Breast epithelium (tissue), 4 donors: Measurements from ENCODE around the gene KRT15. TPM values are rescaled to one million over a fixed set of nuclear protein-coding genes. Genes with fewer than 3 reads are reported as not detected.
"Not testable (repeated sequence)": the region's sequence is repeated elsewhere in the genome, so short reads cannot be mapped to it uniquely, and the experiment has no call there.

Experiments used
- DNase-seq, 2 donors: peaks; one replicate each; pipeline ENCODE4 v3.0.0-alpha.2; 2019; ENCODE audit warnings: low spot score in 2 of 2
- H3K27ac ChIP-seq, 2 donors: fragments of 200-600 bp; sonication (generic) in 1 of 2; one replicate each; pipeline ENCODE4 v1.5.1; 2016 to 2019; ENCODE audit warnings: mild to moderate bottlenecking in 1 of 2
- H3K27me3 ChIP-seq, 2 donors: fragments of 200-600 bp; sonication (generic) in 1 of 2; one replicate each; pipeline versions ENCODE4 v1.5.1 to v1.6.0; 2017 to 2019; ENCODE audit warnings: control low read depth in 1 of 2, mild to moderate bottlenecking in 1 of 2
- H3K36me3 ChIP-seq: fragments of 200-600 bp; one replicate; pipeline ENCODE4 v1.5.1; 2019
- H3K4me1 ChIP-seq, 2 donors: fragments of 200-600 bp; sonication (generic); one replicate each; pipeline ENCODE4 v1.5.1; 2016 to 2019; ENCODE audit warnings: control low read depth in 1 of 2
- H3K4me3 ChIP-seq, 3 donors: fragments of 200-600 bp; sonication (generic); 1 replicate in 2 of 3; 2 replicates in 1 of 3; pipeline ENCODE4 v1.5.1; 2016 to 2019; ENCODE audit warnings: mild to moderate bottlenecking in 3 of 3, moderate library complexity in 2 of 3
- H3K9me3 ChIP-seq, 2 donors: fragments of 200-600 bp; sonication (generic) in 1 of 2; one replicate each; pipeline ENCODE4 v1.5.1; 2016 to 2019; ENCODE audit warnings: control low read depth in 1 of 2
- CTCF ChIP-seq, 3 donors: fragments of 450-650 bp; IDR thresholded peaks; one replicate each; pipeline ENCODE4 v1.5.1; 2016 to 2017; ENCODE audit warnings: antibody characterized with exemption in 3 of 3, mild to moderate bottlenecking in 3 of 3, moderate library complexity in 3 of 3
- POLR2A ChIP-seq: fragments of 450-650 bp; IDR thresholded peaks from one replicate; pipeline ENCODE4 v1.6.1; 2016; ENCODE audit warnings: antibody characterized with exemption, mild to moderate bottlenecking, moderate library complexity
- POLR2AphosphoS5 ChIP-seq, 3 donors: sonication (generic); formaldehyde crosslinking; IDR thresholded peaks; one replicate each; pipeline ENCODE4 v1.6.1; 2017; ENCODE audit warnings: antibody characterized with exemption in 3 of 3
- intact Hi-C: fragments of 100-400 bp; cut with DNase I; formaldehyde crosslinking; loops from one replicate; pipeline ENCODE4 v1.15.1; 2023; ENCODE audit warnings: low total_unique reads
- total RNA-seq, 3 donors: library from RNA; depleted of rRNA; stranded (reverse); fragments of >200 nt; gene quantifications; one replicate each; pipeline ENCODE4 v1.1.0, GENCODE V29; 2016

The KRT15 gene
- total RNA-seq, 3 donors from 2014 or later, result 0.80 to 2,244 (median 331) TPM

DNA sequence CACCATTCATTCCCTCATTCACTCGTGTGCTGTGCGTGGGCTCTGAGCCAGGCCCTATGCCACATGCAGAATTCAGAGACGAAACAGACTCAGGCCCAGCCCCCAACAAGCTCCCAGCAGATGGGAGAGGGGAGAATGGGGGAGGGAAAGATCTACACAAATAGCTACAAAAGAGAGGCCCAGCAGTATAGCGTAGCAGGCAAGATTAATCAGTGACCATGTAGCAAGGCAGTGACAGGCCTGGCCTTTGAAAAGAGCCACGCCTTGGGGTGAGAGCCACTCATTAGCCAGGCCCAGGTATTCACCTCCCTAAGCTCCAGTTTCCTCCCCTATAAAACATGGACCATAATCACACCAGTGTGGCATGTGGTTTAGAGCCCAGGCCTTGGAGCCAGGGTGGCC, 25.8 kb upstream of the KRT15 start:
- intact Hi-C loops, result loop anchor here (10.0 kb wide), 1 partner anchor 110 kb away; no protein-coding TSS in a partner anchor
- no peaks in the 10 kb centered on the region for H3K36me3 ChIP-seq

GRCh38 chr17:41542786-41543185, 24.1 kb upstream of the KRT15 start:
- H3K27me3 ChIP-seq, DNase-seq, H3K27ac ChIP-seq, H3K9me3 ChIP-seq, H3K4me3 ChIP-seq, H3K36me3 ChIP-seq: not testable (repeated sequence)
- intact Hi-C loops, result loop anchor here (10.0 kb wide), 1 partner anchor 112 kb away; no protein-coding TSS in a partner anchor
- peaks cover 0 to 10% of the 10 kb centered on the region in 2 donors for H3K4me1 ChIP-seq

More for the DNA sequence above, 25.8 kb upstream of the KRT15 start:
- Histone ChIP-seq H3K9me3 (no peaks in the 10 kb centered on the region), H3K27ac (peak overlapping the region in 1 of 2 donors; percentile 25), H3K4me3 (no peak overlapping the region), H3K27me3 (no peaks in the 10 kb centered on the region), H3K4me1 (peaks cover 12% of the 10 kb centered on the region in 2 donors)
- no peak for TF ChIP-seq POLR2A
- TF ChIP-seq CTCF (IDR thresholded peaks at IDR 0.05), result no peak
- no peak for DNase-seq

GRCh38 chr17:41542357-41542756, 23.7 kb upstream of the KRT15 start:
- H3K4me3 ChIP-seq, result no peak overlapping the region
- peaks cover 0 to 14% of the 10 kb centered on the region in 2 donors for H3K4me1 ChIP-seq
- intact Hi-C loops, result loop anchor here (10.0 kb wide), 1 partner anchor 112 kb away; no protein-coding TSS in a partner anchor
- no peak for TF ChIP-seq POLR2AphosphoS5 (IDR thresholded peaks at IDR 0.05)
- no peak for TF ChIP-seq CTCF (IDR thresholded peaks at IDR 0.05)
- no peak for TF ChIP-seq POLR2A
- H3K9me3 ChIP-seq, result no peaks in the 10 kb centered on the region
- H3K36me3 ChIP-seq, result no peaks in the 10 kb centered on the region
- no peak for DNase-seq
- H3K27me3 ChIP-seq, result no peaks in the 10 kb centered on the region
- H3K27ac ChIP-seq, result no peak overlapping the region

- H3K27ac ChIP-seq, result peak overlapping the region; percentile 85 to 88
- intact Hi-C loops, result loop anchor here (10.0 kb wide), 1 partner anchor 114 kb away; no protein-coding TSS in a partner anchor
- H3K36me3 ChIP-seq, result no peaks in the 10 kb centered on the region
- TF ChIP-seq POLR2A, result no peak
- TF ChIP-seq CTCF (IDR thresholded peaks at IDR 0.05), result no peak
- no peak for TF ChIP-seq POLR2AphosphoS5 (IDR thresholded peaks at IDR 0.05)
- no peak overlapping the region for H3K4me3 ChIP-seq
- peaks cover 0 to 25% of the 10 kb centered on the region in 2 donors for H3K4me1 ChIP-seq
- H3K9me3 ChIP-seq, result no peaks in the 10 kb centered on the region
- DNase-seq, result no peak
- H3K27me3 ChIP-seq, result no peaks in the 10 kb centered on the region
These were observed 22.4 kb upstream of the KRT15 start for GRCh38 chr17:41540921-41541625.

DNA sequence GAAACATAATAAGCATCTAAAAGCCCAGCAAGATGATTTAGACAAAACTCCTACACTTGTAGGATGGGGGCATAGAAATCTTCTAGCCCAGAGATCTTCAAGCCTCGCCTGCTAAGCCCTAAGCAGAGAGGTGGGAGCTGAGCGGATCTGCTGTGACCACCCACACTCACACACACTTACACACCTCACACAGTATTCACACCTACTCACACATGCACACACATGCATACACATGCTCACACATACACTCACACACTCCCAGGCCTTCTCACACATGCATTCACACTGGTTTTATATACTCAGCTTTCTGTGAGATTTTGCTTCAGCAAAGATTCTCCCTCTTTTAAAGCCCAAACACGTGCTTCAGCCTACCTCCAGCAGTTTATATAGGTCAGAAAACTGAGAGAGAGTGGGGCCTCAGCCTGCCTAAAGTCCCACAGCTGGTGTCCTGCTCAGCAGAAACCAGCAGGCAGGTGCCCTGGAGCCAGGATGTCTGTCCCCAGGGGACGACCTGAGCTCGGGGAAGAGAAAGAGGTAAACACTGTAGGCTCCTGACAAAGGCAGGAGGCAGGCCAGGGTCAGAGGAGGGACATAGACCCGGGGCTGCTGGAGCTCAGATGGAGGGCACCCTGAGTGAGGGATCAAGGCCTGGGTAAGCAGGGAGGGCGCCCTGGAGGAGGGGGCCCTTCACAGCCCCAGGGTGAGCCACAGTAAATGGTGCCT, 21.4 kb upstream of the KRT15 start:
- no peaks in the 10 kb centered on the region for H3K9me3 ChIP-seq
- H3K4me1 ChIP-seq, result peaks cover 0 to 31% of the 10 kb centered on the region in 2 donors
- DNase-seq, result no peak
- intact Hi-C loops, result loop anchor here (10.0 kb wide), 1 partner anchor 115 kb away; no protein-coding TSS in a partner anchor
- no peaks in the 10 kb centered on the region for H3K27me3 ChIP-seq
- TF ChIP-seq CTCF (IDR thresholded peaks at IDR 0.05), result no peak
- no peak for TF ChIP-seq POLR2A
- no peak for TF ChIP-seq POLR2AphosphoS5 (IDR thresholded peaks at IDR 0.05)
- H3K4me3 ChIP-seq, result no peak overlapping the region
- H3K27ac ChIP-seq, result peak overlapping the region; percentile 85 to 88
- H3K36me3 ChIP-seq, result no peaks in the 10 kb centered on the region
